ENCODE measurements around the gene AJAP1.

GRCh38 chr1:4698911-4699310, 44.5 kb downstream of the AJAP1 start:
- TF ChIP-seq CTCF (IDR thresholded peaks at IDR 0.05), result no peak
- no peak for TF ChIP-seq POLR2A (IDR thresholded peaks at IDR 0.05)
